SK-N-SH (cell line): Measurements from ENCODE around the gene RAB30. TPM values are rescaled to one million over a fixed set of nuclear protein-coding genes. Genes with fewer than 3 reads are reported as not detected.

ENCODE experiments used
- CTCF ChIA-PET: fragments of 300-600, 350-600 bp; formaldehyde crosslinking; extraction: SDS; loops from one replicate; lab custom pipeline; 2021; lab: Yijun Ruan, JAX
- POLR2A ChIA-PET: fragments of 350-600 bp; sonication (Branson Sonifier 250); formaldehyde crosslinking; extraction: SDS; loops from one replicate; lab custom pipeline; 2020; ENCODE audit warnings: antibody characterized with exemption, inconsistent platforms; lab: Yijun Ruan, JAX
- DNase-seq: peaks from one replicate; pipeline ENCODE4 v3.0.0; 2012
- H2AFZ ChIP-seq: fragments of 200-600 bp; sonication (generic); 2 replicates; pipeline ENCODE4 v1.8.1; 2016; ENCODE audit warnings: antibody characterized with exemption, mild to moderate bottlenecking, low read depth
- H3F3A ChIP-seq: fragments of 200-600 bp; sonication (generic); replicated peaks from 2 replicates; pipeline ENCODE3; 2016; ENCODE audit warnings: antibody characterized with exemption, mild to moderate bottlenecking; ENCODE audit not compliant: insufficient read depth
- H3K27ac ChIP-seq, 2 experiments: fragments of 200-500 bp in 1 of 2; fragments of 200-600 bp in 1 of 2; sonication (Bioruptor generic) in 1 of 2; sonication (generic), shearing (Covaris generic) in 1 of 2; 2 replicates each; pipeline versions ENCODE4 v1.5.1 to v1.6.1; 2014 to 2016; ENCODE audit warnings: low read depth in 2 of 2, inconsistent platforms in 1 of 2, low read length in 1 of 2, mild to moderate bottlenecking in 1 of 2, mixed read lengths in 1 of 2
- H3K27me3 ChIP-seq: fragments of 200-600 bp; sonication (generic), shearing (Covaris generic); 2 replicates; pipeline ENCODE4 v1.6.1; 2016; ENCODE audit warnings: mixed run types; ENCODE audit not compliant: insufficient read depth
- H3K36me3 ChIP-seq, 2 experiments: fragments of 200-500 bp in 1 of 2; fragments of 200-600 bp in 1 of 2; sonication (Bioruptor generic) in 1 of 2; sonication (generic) in 1 of 2; replicated peaks in 1 of 2; 2 replicates each; pipeline versions ENCODE3 to v1.5.1; 2014 to 2016; ENCODE audit warnings: low read length in 1 of 2, mild to moderate bottlenecking in 1 of 2; ENCODE audit not compliant: insufficient read depth in 2 of 2, control insufficient read depth in 1 of 2
- H3K4me1 ChIP-seq, 2 experiments: fragments of 200-500 bp in 1 of 2; fragments of 200-600 bp in 1 of 2; sonication (Bioruptor generic) in 1 of 2; sonication (generic), shearing (Covaris generic) in 1 of 2; 2 replicates each; pipeline versions ENCODE4 v1.5.1 to v1.6.1; 2014 to 2016; ENCODE audit warnings: low read depth in 1 of 2, low read length in 1 of 2, mixed run types in 1 of 2; ENCODE audit not compliant: insufficient read depth in 2 of 2, control insufficient read depth in 1 of 2
- H3K4me2 ChIP-seq: fragments of 200-600 bp; sonication (generic), shearing (Covaris generic); 2 replicates; pipeline ENCODE4 v1.6.1; 2017; ENCODE audit warnings: mixed run types
- H3K4me3 ChIP-seq, 2 experiments: fragments of 200-500 bp in 1 of 2; fragments of 200-600 bp in 1 of 2; sonication (Bioruptor generic) in 1 of 2; sonication (generic), shearing (Covaris generic) in 1 of 2; 2 replicates each; pipeline versions ENCODE4 v1.5.1 to v1.8.1; 2014 to 2016; ENCODE audit warnings: low read depth in 2 of 2, inconsistent platforms in 1 of 2, low read length in 1 of 2, mild to moderate bottlenecking in 1 of 2, mixed read lengths in 1 of 2, moderate library complexity in 1 of 2
- H3K79me2 ChIP-seq: fragments of 200-600 bp; sonication (generic); 2 replicates; pipeline ENCODE4 v1.8.1; 2017; ENCODE audit warnings: mild to moderate bottlenecking; ENCODE audit not compliant: insufficient read depth
- H3K9ac ChIP-seq: fragments of 200-600 bp; sonication (generic); 2 replicates; pipeline ENCODE4 v1.6.1; 2017; ENCODE audit warnings: mixed run types
- H3K9me2 ChIP-seq: fragments of 200-600 bp; sonication (generic); 2 replicates; pipeline ENCODE4 v1.6.1; 2017; ENCODE audit warnings: mixed run types
- H3K9me3 ChIP-seq: fragments of 200-600 bp; sonication (generic); 2 replicates; pipeline ENCODE4 v1.6.1; 2017; ENCODE audit warnings: mixed run types, mild to moderate bottlenecking, moderate library complexity
- H4K20me1 ChIP-seq: fragments of 200-600 bp; sonication (generic); 2 replicates; pipeline ENCODE4 v1.6.1; 2017; ENCODE audit warnings: mild to moderate bottlenecking, mixed run types; ENCODE audit not compliant: insufficient read depth
- CTCF ChIP-seq: fragments of 200-600 bp; sonication (generic); IDR thresholded peaks from 2 replicates; pipeline ENCODE4 v1.6.1; 2017; ENCODE audit warnings: antibody characterized with exemption, mild to moderate bottlenecking, moderate library complexity
- EZH2phosphoT487 ChIP-seq: fragments of 200-600 bp; sonication (generic); IDR thresholded peaks from 2 replicates; pipeline ENCODE4 v1.6.1; 2017; ENCODE audit warnings: low read depth, mixed run types, mild to moderate bottlenecking, antibody characterized with exemption, moderate library complexity, borderline replicate concordance
- FOSL2 ChIP-seq: IDR thresholded peaks from 2 replicates; pipeline ENCODE4 v1.4.0; 2012; ENCODE audit warnings: low read depth, mild to moderate bottlenecking, moderate library complexity, borderline replicate concordance
- FOXM1 ChIP-seq: IDR thresholded peaks from 2 replicates; pipeline ENCODE4 v1.4.0; 2012; ENCODE audit warnings: low read depth, mild to moderate bottlenecking
- GABPA ChIP-seq: IDR thresholded peaks from 2 replicates; pipeline ENCODE4 v1.4.0; 2012; ENCODE audit warnings: low read depth, mild to moderate bottlenecking
- GATA2 ChIP-seq: sonication (generic); formaldehyde crosslinking; IDR thresholded peaks from 2 replicates; pipeline ENCODE4 v1.5.0; 2020; ENCODE audit warnings: mild to moderate bottlenecking, missing genetic modification reagents
- IRF3 ChIP-seq: fragments of 150-350 bp; IDR thresholded peaks from 2 replicates; pipeline ENCODE4 v1.6.1; 2016; ENCODE audit warnings: mild to moderate bottlenecking, low read depth, low read length
- JUND ChIP-seq: IDR thresholded peaks from 2 replicates; pipeline ENCODE4 v1.4.0; 2012
- NFIC ChIP-seq: IDR thresholded peaks from 2 replicates; pipeline ENCODE4 v1.4.0; 2012; ENCODE audit warnings: borderline replicate concordance
- RAD21 ChIP-seq: IDR thresholded peaks from 2 replicates; pipeline ENCODE4 v1.6.1; 2012; ENCODE audit warnings: mild to moderate bottlenecking, low read length
- REST ChIP-seq: IDR thresholded peaks from 2 replicates; pipeline ENCODE4 v1.6.1; 2012; ENCODE audit warnings: mild to moderate bottlenecking, low read depth, low read length, moderate library complexity
- SMC3 ChIP-seq: IDR thresholded peaks from 2 replicates; pipeline ENCODE4 v1.6.1; 2012; ENCODE audit warnings: low read depth, low read length, improper control_type of control experiment
- USF1 ChIP-seq: IDR thresholded peaks from 2 replicates; pipeline ENCODE4 v1.4.0; 2012; ENCODE audit warnings: low read depth, borderline replicate concordance
- WGBS: methylation state at CpG from one replicate; pipeline ENCODE4 v1.1.6; 2017; ENCODE audit warnings: low lambda C conversion rate; 5-methylcytosine and 5-hydroxymethylcytosine counted together
- polyA plus RNA-seq, 3 experiments: library from polyadenylated mRNA; depleted of rRNA; stranded (reverse); fragments of >200 nt; gene quantifications; 2 replicates each; pipeline ENCODE4 v1.2.3, GENCODE V29; 2012

Gene RAB30
- polyA plus RNA-seq, 1 of the 3 experiments (the other 2 are of a cell fraction) = 3.3 TPM

GRCh38 chr11:83025267-83025704, 46.4 kb downstream of the RAB30 start:
- no peaks in the 10 kb centered on the region for H3K27me3 ChIP-seq
- no peak overlapping the region for H3K27ac ChIP-seq
- ChIA-PET CTCF (interaction anchor here (0.6 kb wide), 1 partner anchor 50 kb away, joined by 6 read pairs; no protein-coding TSS in a partner anchor), POLR2A (no interaction called here)
- H3K4me3 ChIP-seq = no peak overlapping the region
- H3K9ac ChIP-seq = no peak overlapping the region
- TF ChIP-seq USF1 (no peak), CTCF (no peak), EZH2phosphoT487 (no peak), NFIC (no peak), JUND (no peak), SMC3 (no peak), REST (no peak)
- no peaks in the 10 kb centered on the region for H3K4me1 ChIP-seq
- DNase-seq = no peak
- 70% methylated on average over 2 of the region's 2 CpGs for WGBS
- no peaks in the 10 kb centered on the region for H4K20me1 ChIP-seq
- no peaks in the 10 kb centered on the region for H3K9me2 ChIP-seq
- no peaks in the 10 kb centered on the region for H3K9me3 ChIP-seq
- H3K36me3 ChIP-seq = no peaks in the 10 kb centered on the region
- H3K4me2 ChIP-seq = no peak overlapping the region
- H3F3A ChIP-seq = no peaks in the 10 kb centered on the region
- peaks cover 40% of the 10 kb centered on the region for H3K79me2 ChIP-seq
- H2AFZ ChIP-seq = no peak overlapping the region

GRCh38 chr11:83024270-83024854, 47.3 kb downstream of the RAB30 start:
- H3F3A ChIP-seq = no peaks in the 10 kb centered on the region
- TF ChIP-seq NFIC = no peak
- no peak for TF ChIP-seq JUND
- TF ChIP-seq GABPA = no peak
- TF ChIP-seq IRF3 = no peak
- no peak for TF ChIP-seq SMC3
- TF ChIP-seq RAD21 = no peak
- no peak for TF ChIP-seq GATA2 (CRISPR knock-in tag)
- no peak for TF ChIP-seq FOXM1
- no peak for TF ChIP-seq FOSL2
- 83% methylated on average over 3 of the region's 3 CpGs for WGBS
- H3K27me3 ChIP-seq = no peaks in the 10 kb centered on the region
- DNase-seq = no peak
- ChIA-PET POLR2A (no interaction called here), CTCF (no interaction called here)
- H2AFZ ChIP-seq = no peak overlapping the region
- H3K79me2 ChIP-seq = peaks cover 40% of the 10 kb centered on the region
- H3K4me2 ChIP-seq = no peak overlapping the region
- H3K27ac ChIP-seq = no peak overlapping the region
- peaks cover 0 to 2% of the 10 kb centered on the region in 2 experiments; a peak in 1 of 4 replicates for H3K4me1 ChIP-seq
- no peaks in the 10 kb centered on the region for H3K9me3 ChIP-seq
- H4K20me1 ChIP-seq = no peaks in the 10 kb centered on the region
- H3K4me3 ChIP-seq = no peak overlapping the region
- no peaks in the 10 kb centered on the region for H3K9me2 ChIP-seq
- no peaks in the 10 kb centered on the region for H3K36me3 ChIP-seq
- H3K9ac ChIP-seq = no peak overlapping the region
